K562 (cell line): ENCODE measurements around the gene NCOA1. TPM values are rescaled to one million over a fixed set of nuclear protein-coding genes. Genes with fewer than 3 reads are reported as not detected.

Source experiments
- CXXC5 ChIP-seq: fragments of 250-450 bp; sonication (Bioruptor Pico); IDR thresholded peaks from 2 replicates; pipeline ENCODE4 v1.8.0; 2022; ENCODE audit warnings: inconsistent platforms, mild to moderate bottlenecking, moderate library complexity
- DIDO1 ChIP-seq: fragments of 450-650 bp; IDR thresholded peaks from 2 replicates; pipeline ENCODE4 v1.6.1; 2016; ENCODE audit warnings: low read depth, missing biosample characterization, missing genetic modification characterization
- RFX5 ChIP-seq: IDR thresholded peaks from 2 replicates; pipeline ENCODE4 v1.6.1; 2011; ENCODE audit warnings: low read depth, mild to moderate bottlenecking, improper control_type of control experiment, low read length
- TAF15 ChIP-seq: fragments of 200-400 bp; formaldehyde crosslinking; IDR thresholded peaks from 2 replicates; pipeline ENCODE4 v1.6.1; 2017; ENCODE audit warnings: mild to moderate bottlenecking, low read depth, low read length, moderate library complexity
- ZKSCAN3 ChIP-seq: fragments of 250-450 bp; sonication (Bioruptor Pico); IDR thresholded peaks from 2 replicates; pipeline ENCODE4 v1.4.0; 2020
- ZNF146 ChIP-seq: IDR thresholded peaks from one replicate; pipeline ENCODE4 v1.6.1; 2018; ENCODE audit warnings: missing compliant biosample characterization; ENCODE audit not compliant: unreplicated experiment
- ZNF780A ChIP-seq: fragments of 250-450 bp; sonication (Bioruptor Pico); IDR thresholded peaks from 2 replicates; pipeline ENCODE4 v1.5.0; 2021; ENCODE audit warnings: mild to moderate bottlenecking
- polyA plus RNA-seq, 8 experiments: library from polyadenylated mRNA; depleted of rRNA in 4 of 8; stranded (reverse) in 5 of 8; unstranded in 3 of 8; fragments of >200 nt; fragmentation: Nextera tagmentation in 2 of 8; fragmentation: Illumina TruSeq in 1 of 8; extraction: Ambion mirVana in 2 of 8; extraction: Trizol in 1 of 8; gene quantifications; 2 replicates each; pipeline versions ENCODE4 v1.2.1 to v1.2.3, GENCODE V29; 2011 to 2014; ENCODE audit warnings: inconsistent platforms in 1 of 8, missing spikeins in 1 of 8
- total RNA-seq, 7 experiments: library from RNA; depleted of rRNA in 6 of 7; stranded (reverse); fragments of >200 nt in 6 of 7; fragmentation: Illumina TruSeq in 2 of 7; extraction: Trizol in 2 of 7; gene quantifications; 2 replicates each; pipeline versions ENCODE4 v1.2.1 to v1.2.3, GENCODE V29; 2011 to 2021; ENCODE audit warnings: low replicate concordance in 1 of 7
- TF ChIP-seq, protein P1 (sequence below), 2 experiments: fragments of 450-650 bp; IDR thresholded peaks; 2 replicates each; pipeline ENCODE4 v1.6.1; 2016
- TF ChIP-seq, protein P2 (sequence below): fragments of 450-650 bp; formaldehyde crosslinking; IDR thresholded peaks from 2 replicates; pipeline ENCODE4 v1.4.0; 2020; ENCODE audit warnings: mild to moderate bottlenecking, moderate library complexity

Gene NCOA1
- total and polyA plus RNA-seq, 9 of the 15 experiments (the other 6 are each of a cell fraction or from before 2014, with no cell fraction given) = 4.9 to 25.7 (median 17.0) TPM

DNA sequence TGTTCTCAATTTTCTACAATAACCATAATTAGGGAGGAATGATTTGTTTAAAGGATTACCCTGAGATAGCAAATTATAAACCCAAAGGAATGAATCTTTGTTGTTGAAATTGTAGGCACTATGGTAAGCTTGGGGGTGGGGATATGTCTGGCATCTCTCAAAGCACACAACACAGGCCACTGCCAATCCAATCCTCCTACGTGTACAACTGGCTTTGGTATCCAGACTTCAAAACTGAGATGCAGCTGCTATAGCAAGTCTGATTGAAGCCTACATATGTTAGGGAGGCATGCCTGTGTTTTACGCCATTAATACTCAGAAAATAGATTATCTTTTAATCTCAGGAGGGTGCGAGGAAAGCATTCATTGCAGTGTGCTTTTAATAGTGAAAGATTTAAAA is 5.9 kb upstream of the NCOA1 start (continued):
- TF ChIP-seq, protein P1, sequence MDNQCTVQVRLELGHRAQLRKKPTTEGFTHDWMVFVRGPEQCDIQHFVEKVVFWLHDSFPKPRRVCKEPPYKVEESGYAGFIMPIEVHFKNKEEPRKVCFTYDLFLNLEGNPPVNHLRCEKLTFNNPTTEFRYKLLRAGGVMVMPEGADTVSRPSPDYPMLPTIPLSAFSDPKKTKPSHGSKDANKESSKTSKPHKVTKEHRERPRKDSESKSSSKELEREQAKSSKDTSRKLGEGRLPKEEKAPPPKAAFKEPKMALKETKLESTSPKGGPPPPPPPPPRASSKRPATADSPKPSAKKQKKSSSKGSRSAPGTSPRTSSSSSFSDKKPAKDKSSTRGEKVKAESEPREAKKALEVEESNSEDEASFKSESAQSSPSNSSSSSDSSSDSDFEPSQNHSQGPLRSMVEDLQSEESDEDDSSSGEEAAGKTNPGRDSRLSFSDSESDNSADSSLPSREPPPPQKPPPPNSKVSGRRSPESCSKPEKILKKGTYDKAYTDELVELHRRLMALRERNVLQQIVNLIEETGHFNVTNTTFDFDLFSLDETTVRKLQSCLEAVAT (IDR thresholded peaks at IDR 0.05) = no peak
- TF ChIP-seq ZNF146 (CRISPR knock-in tag) (no peak), RFX5 (no peak), TAF15 (no peak), ZNF780A (no peak), DIDO1 (no peak), ZKSCAN3 (CRISPR knock-in tag) (no peak), CXXC5 (CRISPR knock-in tag) (no peak)
- TF ChIP-seq, protein P2, sequence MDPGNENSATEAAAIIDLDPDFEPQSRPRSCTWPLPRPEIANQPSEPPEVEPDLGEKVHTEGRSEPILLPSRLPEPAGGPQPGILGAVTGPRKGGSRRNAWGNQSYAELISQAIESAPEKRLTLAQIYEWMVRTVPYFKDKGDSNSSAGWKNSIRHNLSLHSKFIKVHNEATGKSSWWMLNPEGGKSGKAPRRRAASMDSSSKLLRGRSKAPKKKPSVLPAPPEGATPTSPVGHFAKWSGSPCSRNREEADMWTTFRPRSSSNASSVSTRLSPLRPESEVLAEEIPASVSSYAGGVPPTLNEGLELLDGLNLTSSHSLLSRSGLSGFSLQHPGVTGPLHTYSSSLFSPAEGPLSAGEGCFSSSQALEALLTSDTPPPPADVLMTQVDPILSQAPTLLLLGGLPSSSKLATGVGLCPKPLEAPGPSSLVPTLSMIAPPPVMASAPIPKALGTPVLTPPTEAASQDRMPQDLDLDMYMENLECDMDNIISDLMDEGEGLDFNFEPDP (CRISPR knock-in tag) = no peak
- TF ChIP-seq, all 486 proteins: peak for 0
